ENCODE results near the gene CORO6. TPM values are rescaled to one million over a fixed set of nuclear protein-coding genes. Genes with fewer than 3 reads are reported as not detected.

The CORO6 gene
- total and polyA plus RNA-seq, 2 of the 13 experiments (the other 11 are each of a cell fraction or from before 2014, with no cell fraction given): 0.42 to 0.82 TPM

GRCh38 chr17:29591146-29591736, 31.5 kb downstream of the CORO6 start (continued):
- TF ChIP-seq ZNF142 (CRISPR knock-in tag; IDR thresholded peaks at IDR 0.05): no peak; the same call in none of the 2 replicates
- no peak for TF ChIP-seq ZSCAN12 (CRISPR knock-in tag; IDR thresholded peaks at IDR 0.05)
- no peak; the same call in 1 of the 2 replicates for TF ChIP-seq ZNF891 (CRISPR knock-in tag; IDR thresholded peaks at IDR 0.05)
- no peak for TF ChIP-seq ZBTB20 (CRISPR knock-in tag; IDR thresholded peaks at IDR 0.05; ENCODE audit: borderline replicate concordance, low read depth)
- 0 out of 2 replicates have a peak, but pooled peaks have one; percentile 17 for TF ChIP-seq ZSCAN5A (CRISPR knock-in tag; IDR thresholded peaks at IDR 0.05; ENCODE audit: borderline replicate concordance)
- TF ChIP-seq CAMTA2 (CRISPR knock-in tag; IDR thresholded peaks at IDR 0.05; ENCODE audit: borderline replicate concordance): no peak
- no peak for TF ChIP-seq ZNF552 (CRISPR knock-in tag; IDR thresholded peaks at IDR 0.05; ENCODE audit: borderline replicate concordance)
- TF ChIP-seq LRRFIP1 (CRISPR knock-in tag; conservative IDR thresholded peaks at IDR 0.05): no peak
- TF ChIP-seq ZNF383 (CRISPR knock-in tag; IDR thresholded peaks at IDR 0.05; ENCODE audit: borderline replicate concordance): no peak
- no peak for TF ChIP-seq CENPX (CRISPR knock-in tag; IDR thresholded peaks at IDR 0.05)
- no peak for TF ChIP-seq ZNF232 (CRISPR knock-in tag; IDR thresholded peaks at IDR 0.05; ENCODE audit: borderline replicate concordance)
- TF ChIP-seq ZSCAN21 (CRISPR knock-in tag; IDR thresholded peaks at IDR 0.05; ENCODE audit: borderline replicate concordance): peak; percentile 12; the same call in 1 of the 2 replicates
- no peak for TF ChIP-seq ZMAT5 (CRISPR knock-in tag; IDR thresholded peaks at IDR 0.05; ENCODE audit: borderline replicate concordance, low read depth)
- TF ChIP-seq GATA4 (IDR thresholded peaks at IDR 0.05; ENCODE audit: borderline replicate concordance, low read depth): no peak
- no peak for TF ChIP-seq ZNF652 (CRISPR knock-in tag; IDR thresholded peaks at IDR 0.05; ENCODE audit: borderline replicate concordance, low read depth)
- no peak for TF ChIP-seq MLX (CRISPR knock-in tag; IDR thresholded peaks at IDR 0.05)
- TF ChIP-seq JUND (CRISPR knock-in tag; IDR thresholded peaks at IDR 0.05): no peak
- no peak for TF ChIP-seq ZNF572 (CRISPR knock-in tag; IDR thresholded peaks at IDR 0.05)
- TF ChIP-seq ZNF138 (CRISPR knock-in tag; IDR thresholded peaks at IDR 0.05; ENCODE audit: low read depth): peak; percentile 58; the same call in 1 of the 2 replicates
